Body of pancreas (tissue), 4 donors: ENCODE measurements around the gene CCSER1. TPM values are rescaled to one million over a fixed set of nuclear protein-coding genes. Genes with fewer than 3 reads are reported as not detected.
"Not testable (repeated sequence)": the region's sequence is repeated elsewhere in the genome, so short reads cannot be mapped to it uniquely, and the experiment has no call there.

ENCODE experiments used
- ATAC-seq: fragments of 150-250 bp; one replicate; pipeline ENCODE4 v1.9.1; 2016
- DNase-seq, 4 donors: peaks; one replicate each; pipeline ENCODE4 v3.0.0-alpha.2; 2019
- H3K27ac ChIP-seq, 4 donors: fragments of 200-600 bp; sonication (generic); 1 replicate in 3 of 4; 2 replicates in 1 of 4; pipeline versions ENCODE4 v1.5.1 to v1.6.1; 2016 to 2019; ENCODE audit warnings: mild to moderate bottlenecking in 1 of 4, mixed read lengths in 1 of 4, moderate library complexity in 1 of 4
- H3K27me3 ChIP-seq, 2 donors: fragments of 200-600 bp; sonication (generic); one replicate each; pipeline ENCODE4 v1.6.0; 2016; ENCODE audit warnings: mild to moderate bottlenecking in 1 of 2
- H3K36me3 ChIP-seq, 2 donors: fragments of 200-600 bp; sonication (generic); replicated peaks in 1 of 2; 2 replicates each; pipeline ENCODE4 v1.5.1; 2016; ENCODE audit warnings: low read depth in 2 of 2; ENCODE audit not compliant: insufficient read depth in 1 of 2
- H3K4me1 ChIP-seq: fragments of 200-600 bp; sonication (generic); one replicate; pipeline ENCODE4 v1.6.0; 2016
- H3K4me3 ChIP-seq, 2 donors: fragments of 200-600 bp; sonication (generic); 1 replicate in 1 of 2; 2 replicates in 1 of 2; pipeline ENCODE4 v1.5.1; 2016 to 2019
- H3K9me3 ChIP-seq, 3 donors: fragments of 200-600 bp; sonication (generic); 1 replicate in 2 of 3; 2 replicates in 1 of 3; pipeline ENCODE4 v1.5.1; 2016
- CTCF ChIP-seq, 7 experiments: fragments of 450-650 bp in 4 of 7; fragments of 200-600 bp in 3 of 7; sonication (generic) in 3 of 7; IDR thresholded peaks; one replicate each; pipeline ENCODE4 v1.5.1; 2016 to 2019; ENCODE audit warnings: antibody characterized with exemption in 7 of 7
- POLR2A ChIP-seq, 3 donors: fragments of 450-650 bp; IDR thresholded peaks; one replicate each; pipeline ENCODE4 v1.6.1; 2016; ENCODE audit warnings: antibody characterized with exemption in 3 of 3, mild to moderate bottlenecking in 2 of 3
- WGBS, 2 donors: methylation state at CpG; one replicate each; pipeline ENCODE4 v1.1.5; 2017; 5-methylcytosine and 5-hydroxymethylcytosine counted together
- intact Hi-C: fragments of 100-400 bp; cut with DNase I; formaldehyde crosslinking; loops from one replicate; pipeline ENCODE4 v1.15.1; 2023
- total RNA-seq, 2 donors: library from RNA; depleted of rRNA; stranded (reverse); fragments of >200 nt; gene quantifications; one replicate each; pipeline ENCODE4 v1.1.0, GENCODE V29; 2016

CCSER1 gene
- total RNA-seq, 2 donors from 2014 or later, result 13.2 to 14.5 TPM

GRCh38 chr4:91620952-91621351, 1493.8 kb downstream of the CCSER1 start:
- no peaks in the 10 kb centered on the region for H3K27me3 ChIP-seq
- DNase-seq (no peak), ATAC-seq (no peak)
- WGBS, 2 donors, result 77 to 86% methylated on average over 1 of the region's 1 CpG
- H3K4me1 ChIP-seq, result no peaks in the 10 kb centered on the region
- no peak for TF ChIP-seq CTCF (IDR thresholded peaks at IDR 0.05)
- H3K9me3 ChIP-seq, result no peaks in the 10 kb centered on the region
- intact Hi-C loops, result no loop called here
- H3K27ac ChIP-seq, result no peak overlapping the region
- no peaks in the 10 kb centered on the region for H3K36me3 ChIP-seq
- no peak overlapping the region for H3K4me3 ChIP-seq

- DNase-seq, result no peak
- no peaks in the 10 kb centered on the region for H3K36me3 ChIP-seq
- TF ChIP-seq POLR2A (IDR thresholded peaks at IDR 0.05) (no peak), CTCF (IDR thresholded peaks at IDR 0.05) (no peak)
- H3K4me3 ChIP-seq, result no peak overlapping the region
- no peak for ATAC-seq
- intact Hi-C loops, result no loop called here
- 63 to 84% methylated on average over 1 of the region's 1 CpG for WGBS, 2 donors
- H3K4me1 ChIP-seq, result no peaks in the 10 kb centered on the region
- no peaks in the 10 kb centered on the region for H3K27me3 ChIP-seq
- H3K9me3 ChIP-seq, result no peaks in the 10 kb centered on the region
- H3K27ac ChIP-seq, result no peak overlapping the region
Observed at GRCh38 chr4:91621446-91621845, 1494.3 kb downstream of the CCSER1 start.

- no peak for ATAC-seq
Observed at GRCh38 chr4:91622925-91623602, 1495.9 kb downstream of the CCSER1 start.

GRCh38 chr4:91623603-91623967, 1496.4 kb downstream of the CCSER1 start:
- H3K4me3 ChIP-seq, DNase-seq, intact Hi-C loops, H3K4me1 ChIP-seq, H3K27ac ChIP-seq, H3K27me3 ChIP-seq, H3K36me3 ChIP-seq, H3K9me3 ChIP-seq, ATAC-seq: not testable (repeated sequence)
- 64 to 71% methylated on average over 4 of the region's 4 CpGs for WGBS, 2 donors

More at GRCh38 chr4:91622925-91623602, 1495.9 kb downstream of the CCSER1 start:
- H3K27me3 ChIP-seq, result no peaks in the 10 kb centered on the region
- H3K27ac ChIP-seq, result no peak overlapping the region
- no peaks in the 10 kb centered on the region for H3K36me3 ChIP-seq
- no peaks in the 10 kb centered on the region for H3K9me3 ChIP-seq
- no peaks in the 10 kb centered on the region for H3K4me1 ChIP-seq
- no peak for TF ChIP-seq CTCF (IDR thresholded peaks at IDR 0.05)
- no peak for TF ChIP-seq POLR2A (IDR thresholded peaks at IDR 0.05)
- 53 to 64% methylated on average over 2 to 3 of the region's 3 CpGs for WGBS, 2 donors
- intact Hi-C loops, result no loop called here
- H3K4me3 ChIP-seq, result no peak overlapping the region
- DNase-seq, result no peak

GRCh38 chr4:91630054-91630453, 1502.9 kb downstream of the CCSER1 start:
- no peak for DNase-seq
- Histone ChIP-seq H3K9me3 (no peaks in the 10 kb centered on the region), H3K4me1 (no peaks in the 10 kb centered on the region), H3K4me3 (no peak overlapping the region), H3K27me3 (no peaks in the 10 kb centered on the region), H3K36me3 (no peaks in the 10 kb centered on the region), H3K27ac (no peak overlapping the region)
- no peak for ATAC-seq
- intact Hi-C loops, result no loop called here
- 19 to 56% methylated on average over 1 of the region's 1 CpG for WGBS, 2 donors
- TF ChIP-seq CTCF (IDR thresholded peaks at IDR 0.05), result no peak
- TF ChIP-seq POLR2A (IDR thresholded peaks at IDR 0.05), result no peak
